Epithelial cell of proximal tubule (primary cell): ENCODE data around the gene ACOX3. TPM values are rescaled to one million over a fixed set of nuclear protein-coding genes. Genes with fewer than 3 reads are reported as not detected.

ENCODE experiments used
- DNase-seq: peaks from one replicate; pipeline ENCODE4 v3.0.0-alpha.2; 2011; ENCODE audit warnings: low read depth
- H3K4me3 ChIP-seq: 2 replicates; pipeline ENCODE4 v1.5.1; 2011; ENCODE audit warnings: low read depth, mild to moderate bottlenecking, low read length
- total RNA-seq: library from RNA; depleted of rRNA; stranded (reverse); fragments of >200 nt; gene quantifications from 2 replicates; pipeline ENCODE4 v1.2.3, GENCODE V29; 2015
- TF ChIP-seq, protein P1 (sequence below): conservative IDR thresholded peaks from 2 replicates; pipeline ENCODE4 v1.5.1; 2012; ENCODE audit warnings: low read depth, mild to moderate bottlenecking, low read length

The ACOX3 gene
- total RNA-seq, 1 donor from 2014 or later = 10.5 TPM

DNA sequence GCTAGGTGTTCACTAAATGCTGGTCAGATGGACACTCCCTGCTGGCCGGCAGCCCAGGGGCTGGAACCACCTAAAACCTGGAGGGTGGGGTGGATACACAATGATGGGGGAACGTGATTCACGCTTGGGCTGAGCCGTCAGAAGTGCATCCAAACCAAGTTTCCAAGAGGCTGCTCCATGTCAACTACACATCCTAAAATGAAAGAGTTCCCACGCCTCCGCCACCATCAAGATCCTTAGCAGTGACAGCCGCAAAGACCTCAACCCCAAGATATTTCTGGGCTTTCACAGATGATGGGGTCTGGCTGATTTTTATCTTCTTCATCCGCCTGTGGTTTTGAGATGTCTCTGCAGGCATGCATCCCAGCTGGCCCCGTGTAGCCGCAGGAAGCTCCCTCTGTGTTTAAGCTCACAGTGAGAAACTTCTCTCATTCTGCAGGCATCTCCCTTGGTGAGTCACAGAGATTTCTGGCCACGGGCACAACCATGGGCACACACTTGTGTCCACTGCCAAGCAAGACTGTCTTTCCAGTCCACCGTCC is 86.5 kb downstream of the ACOX3 start:
- no peak overlapping the region for H3K4me3 ChIP-seq
- TF ChIP-seq, protein P1, sequence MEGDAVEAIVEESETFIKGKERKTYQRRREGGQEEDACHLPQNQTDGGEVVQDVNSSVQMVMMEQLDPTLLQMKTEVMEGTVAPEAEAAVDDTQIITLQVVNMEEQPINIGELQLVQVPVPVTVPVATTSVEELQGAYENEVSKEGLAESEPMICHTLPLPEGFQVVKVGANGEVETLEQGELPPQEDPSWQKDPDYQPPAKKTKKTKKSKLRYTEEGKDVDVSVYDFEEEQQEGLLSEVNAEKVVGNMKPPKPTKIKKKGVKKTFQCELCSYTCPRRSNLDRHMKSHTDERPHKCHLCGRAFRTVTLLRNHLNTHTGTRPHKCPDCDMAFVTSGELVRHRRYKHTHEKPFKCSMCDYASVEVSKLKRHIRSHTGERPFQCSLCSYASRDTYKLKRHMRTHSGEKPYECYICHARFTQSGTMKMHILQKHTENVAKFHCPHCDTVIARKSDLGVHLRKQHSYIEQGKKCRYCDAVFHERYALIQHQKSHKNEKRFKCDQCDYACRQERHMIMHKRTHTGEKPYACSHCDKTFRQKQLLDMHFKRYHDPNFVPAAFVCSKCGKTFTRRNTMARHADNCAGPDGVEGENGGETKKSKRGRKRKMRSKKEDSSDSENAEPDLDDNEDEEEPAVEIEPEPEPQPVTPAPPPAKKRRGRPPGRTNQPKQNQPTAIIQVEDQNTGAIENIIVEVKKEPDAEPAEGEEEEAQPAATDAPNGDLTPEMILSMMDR = no peak
- no peak for DNase-seq

DNA sequence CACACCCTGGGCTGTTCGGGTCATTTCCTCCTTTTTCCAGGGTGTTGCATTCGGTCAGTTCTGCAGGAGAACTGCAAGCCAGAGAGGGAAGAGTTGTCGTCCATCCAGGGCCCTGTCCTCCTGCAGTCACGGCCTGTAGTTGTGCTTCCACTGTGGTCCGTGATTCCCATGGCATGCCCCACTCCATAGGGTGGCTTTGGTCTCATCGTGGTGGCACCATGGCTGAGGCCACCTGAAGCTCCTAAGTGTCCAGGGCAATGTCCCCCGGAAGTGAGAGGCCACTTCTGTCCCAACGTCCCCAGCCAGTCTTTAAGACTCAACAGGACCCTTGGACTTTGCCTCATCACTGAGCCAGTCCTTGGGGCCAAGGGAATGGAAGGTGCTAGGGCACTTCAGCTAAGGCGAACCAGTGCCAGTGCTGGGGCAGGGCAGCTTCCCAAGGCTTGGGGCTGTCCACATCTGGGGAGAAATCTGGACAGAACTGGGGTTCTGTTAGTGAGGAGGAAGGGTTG is 87.3 kb downstream of the ACOX3 start:
- DNase-seq = no peak
- TF ChIP-seq, protein P1 = no peak

DNA sequence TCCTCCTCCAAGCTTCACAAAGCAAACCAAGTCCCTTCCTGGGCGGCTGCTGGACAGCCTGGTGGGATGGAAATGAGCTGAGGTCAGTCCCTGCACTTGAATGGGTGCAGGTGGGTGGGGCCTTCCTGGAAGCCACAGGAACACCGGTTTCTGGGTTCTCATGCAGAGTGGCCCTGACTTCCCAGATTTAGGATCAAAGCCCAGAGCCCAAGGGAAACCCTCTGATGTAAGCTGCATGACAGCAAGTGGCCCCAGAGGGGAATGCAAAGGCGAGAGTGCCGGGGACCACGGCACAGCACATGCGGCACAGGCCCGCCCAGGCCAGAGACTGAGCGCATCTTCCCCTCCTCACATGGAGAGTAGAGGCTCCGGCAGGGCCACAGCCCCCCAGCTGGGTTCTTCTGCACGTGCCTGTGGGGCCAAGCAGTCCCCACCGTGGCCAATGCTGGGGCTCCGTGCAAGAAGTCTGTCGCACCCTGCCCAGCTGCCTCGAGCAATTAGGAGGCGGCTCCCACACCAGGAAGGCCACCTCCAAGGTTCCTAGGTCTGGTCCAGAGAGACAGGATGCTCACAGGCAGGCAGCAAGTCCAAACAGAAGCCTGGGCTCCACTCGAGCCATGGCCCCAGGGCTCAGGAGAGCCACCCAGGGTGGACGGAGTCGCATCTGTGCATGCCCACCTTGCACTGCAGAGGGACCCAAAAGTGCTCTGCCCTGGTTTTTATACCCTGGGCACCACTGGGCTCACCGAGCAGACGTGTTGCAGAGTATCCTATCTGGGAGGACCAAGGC is 88.0 kb downstream of the ACOX3 start:
- no peak overlapping the region for H3K4me3 ChIP-seq
- DNase-seq = no peak
- TF ChIP-seq, protein P1 = no peak

More for the DNA sequence above, 87.3 kb downstream of the ACOX3 start:
- H3K4me3 ChIP-seq = no peak overlapping the region

DNA sequence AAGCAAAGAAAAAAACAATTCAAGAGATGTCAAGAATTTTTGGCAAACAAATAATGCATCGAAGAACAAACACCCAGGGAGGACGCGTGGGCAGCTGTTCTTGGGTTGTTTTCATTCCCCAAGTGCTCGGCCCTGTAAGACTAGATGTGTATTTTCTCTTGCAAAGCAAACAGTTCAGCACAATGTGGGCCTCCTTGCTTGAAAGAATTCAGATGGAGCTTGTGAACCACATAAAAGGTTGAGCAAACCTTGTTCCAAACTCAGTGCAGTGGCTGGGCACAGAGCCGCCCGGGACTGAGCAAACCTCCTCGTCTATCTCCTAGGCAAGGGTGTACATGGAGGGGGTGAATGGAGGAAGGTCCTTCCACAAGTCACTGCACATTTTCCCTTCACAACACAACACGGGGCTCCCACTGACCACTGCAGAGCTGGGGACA is 88.6 kb downstream of the ACOX3 start:
- DNase-seq = no peak
- no peak overlapping the region for H3K4me3 ChIP-seq

DNA sequence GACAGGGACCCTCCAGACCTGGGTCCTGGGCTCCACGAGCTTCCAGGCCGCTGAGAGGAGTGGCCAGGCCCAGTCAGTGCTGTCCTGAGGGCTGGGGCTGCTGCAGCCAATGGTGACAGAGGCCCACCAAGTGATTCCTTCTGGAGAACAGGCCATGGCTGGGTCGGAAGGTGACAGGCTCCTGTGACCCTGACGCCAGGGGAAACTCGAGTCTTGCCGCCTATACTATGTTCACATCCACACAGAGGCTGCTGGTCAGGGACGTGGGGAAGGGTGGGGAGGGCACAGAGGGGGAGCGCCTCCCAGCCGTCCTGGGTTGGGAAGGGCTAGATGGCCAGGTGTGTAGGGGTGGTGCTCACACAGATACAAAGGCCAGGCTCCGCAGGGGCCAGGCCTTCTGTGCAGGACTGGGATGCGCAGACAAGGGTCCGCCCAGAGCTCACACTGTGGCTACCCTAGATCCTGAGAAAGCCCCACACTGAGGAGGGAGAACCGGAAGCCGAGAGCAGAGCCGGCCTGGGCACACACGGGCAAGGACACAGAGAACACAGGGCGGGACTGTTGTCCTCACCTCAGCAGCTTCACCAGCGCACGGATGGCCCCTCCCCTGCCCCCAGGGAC is 89.6 kb downstream of the ACOX3 start:
- TF ChIP-seq, protein P1 = no peak
- no peak overlapping the region for H3K4me3 ChIP-seq
- no peak for DNase-seq

More for the DNA sequence above, 88.6 kb downstream of the ACOX3 start:
- TF ChIP-seq, protein P1 = no peak

DNA sequence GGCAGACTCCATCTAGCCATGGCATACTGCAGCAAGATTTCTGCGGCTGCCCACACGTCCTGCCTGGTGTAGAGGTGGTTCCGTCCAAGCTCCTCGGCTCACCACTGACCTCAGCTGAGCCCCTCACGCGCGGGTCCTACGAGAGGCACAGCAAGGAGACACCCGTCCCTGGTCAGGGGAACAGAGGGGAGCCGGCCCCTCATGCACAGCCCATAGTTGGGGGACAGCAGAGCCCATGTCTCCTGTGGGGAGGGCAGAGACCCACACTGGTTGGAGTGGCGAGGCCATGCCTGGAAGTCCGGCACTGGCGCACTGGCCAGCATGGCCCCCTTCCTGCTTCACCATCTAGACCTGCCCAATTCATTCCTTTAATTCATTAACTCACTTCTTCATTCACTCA is 90.2 kb downstream of the ACOX3 start:
- TF ChIP-seq, protein P1 = no peak
- no peak for DNase-seq

More for the DNA sequence above, 90.2 kb downstream of the ACOX3 start:
- H3K4me3 ChIP-seq = no peak overlapping the region
